Measurements from ENCODE around the gene TLK2.

GRCh38 chr17:62595484-62595883, 116.9 kb downstream of the TLK2 start:
- TF ChIP-seq CTCF (IDR thresholded peaks at IDR 0.05): no peak
- TF ChIP-seq EP300 (IDR thresholded peaks at IDR 0.05): no peak
